ENCODE data around the gene CERS4.

GRCh38 chr19:8237026-8237425, 27.9 kb downstream of the CERS4 start:
- TF ChIP-seq CTCF (IDR thresholded peaks at IDR 0.05) (no peak), POLR2AphosphoS5 (IDR thresholded peaks at IDR 0.05; ENCODE audit: low read depth, low read length) (no peak), SIN3A (IDR thresholded peaks at IDR 0.05; ENCODE audit: borderline replicate concordance, insufficient read depth, low read depth, low read length) (no peak), REST (IDR thresholded peaks at IDR 0.05; ENCODE audit: insufficient read depth in 1 of 2, low read depth in 2 of 2, low read length in 1 of 2) (no peak)
